GM12878 (cell line): Measurements from ENCODE around the gene ZNF2. TPM values are rescaled to one million over a fixed set of nuclear protein-coding genes. Genes with fewer than 3 reads are reported as not detected.

Source experiments
- CBFB ChIP-seq: IDR thresholded peaks from 2 replicates; pipeline ENCODE4 v1.6.1; 2016; ENCODE audit warnings: antibody characterized with exemption, low read depth
- CBX5 ChIP-seq: sonication (generic); IDR thresholded peaks from 2 replicates; pipeline ENCODE4 v1.6.1; 2016; ENCODE audit warnings: low read depth, moderate library complexity, mild to moderate bottlenecking, inconsistent platforms
- CREB1 ChIP-seq: IDR thresholded peaks from 2 replicates; pipeline ENCODE4 v1.6.1; 2012; ENCODE audit warnings: low read depth, mild to moderate bottlenecking, inconsistent platforms
- EGR1 ChIP-seq, 2 experiments: IDR thresholded peaks; 1 replicate in 1 of 2; 2 replicates in 1 of 2; pipeline ENCODE4 v1.6.1; 2011 to 2012; ENCODE audit warnings: low read depth in 2 of 2, low read length in 2 of 2, borderline replicate concordance in 1 of 2, mild to moderate bottlenecking in 1 of 2, moderate library complexity in 1 of 2
- EZH2 ChIP-seq: IDR thresholded peaks from 2 replicates; pipeline ENCODE4 v1.6.1; 2012; ENCODE audit warnings: low read depth, mild to moderate bottlenecking, control low read depth, inconsistent platforms, low read length, borderline replicate concordance; ENCODE audit not compliant: control insufficient read depth
- FOXM1 ChIP-seq: IDR thresholded peaks from 2 replicates; pipeline ENCODE4 v1.6.1; 2012; ENCODE audit warnings: low read depth, mild to moderate bottlenecking, inconsistent platforms, low read length, moderate library complexity
- GABPA ChIP-seq: IDR thresholded peaks from 2 replicates; pipeline ENCODE4 v1.6.1; 2014; ENCODE audit warnings: antibody characterized with exemption, low read depth, mild to moderate bottlenecking, inconsistent platforms
- GATAD2B ChIP-seq: fragments of 450-650 bp; conservative IDR thresholded peaks from 2 replicates; pipeline ENCODE4 v1.6.1; 2017; ENCODE audit warnings: low read depth, mild to moderate bottlenecking, moderate library complexity
- HDGF ChIP-seq: fragments of 450-650 bp; IDR thresholded peaks from 2 replicates; pipeline ENCODE4 v1.6.1; 2016; ENCODE audit warnings: antibody characterized with exemption
- KAT2A ChIP-seq: conservative IDR thresholded peaks from 2 replicates; pipeline ENCODE4 v1.6.1; 2011; ENCODE audit warnings: low read depth, low read length; ENCODE audit not compliant: control insufficient read depth
- KLF5 ChIP-seq: fragments of 450-650 bp; IDR thresholded peaks from 2 replicates; pipeline ENCODE4 v1.6.1; 2014; ENCODE audit warnings: mild to moderate bottlenecking; ENCODE audit not compliant: partially characterized antibody
- MYC ChIP-seq: IDR thresholded peaks from 2 replicates; pipeline ENCODE4 v1.6.1; 2011; ENCODE audit warnings: mild to moderate bottlenecking, low read length, moderate library complexity, inconsistent platforms; ENCODE audit not compliant: insufficient read depth, insufficient replicate concordance, insufficient read length, severe bottlenecking
- NFYA ChIP-seq: IDR thresholded peaks from 2 replicates; pipeline ENCODE4 v1.6.1; 2011; ENCODE audit warnings: low read depth, mild to moderate bottlenecking, low read length, improper control_type of control experiment, borderline replicate concordance
- NR2C2 ChIP-seq: IDR thresholded peaks from 2 replicates; pipeline ENCODE4 v1.6.1; 2011; ENCODE audit warnings: borderline replicate concordance, low read depth; ENCODE audit not compliant: control insufficient read depth, insufficient read length
- PAX5 ChIP-seq: IDR thresholded peaks from 2 replicates; pipeline ENCODE4 v1.6.1; 2011; ENCODE audit warnings: low read depth, low read length, borderline replicate concordance
- RFX5 ChIP-seq: IDR thresholded peaks from 2 replicates; pipeline ENCODE4 v1.6.1; 2011; ENCODE audit warnings: low read depth, low read length, improper control_type of control experiment
- RUNX3 ChIP-seq: IDR thresholded peaks from 2 replicates; pipeline ENCODE4 v1.6.1; 2012; ENCODE audit warnings: low read length, inconsistent platforms
- SIN3A ChIP-seq: IDR thresholded peaks from 2 replicates; pipeline ENCODE4 v1.6.1; 2012; ENCODE audit warnings: low read depth, low read length, improper control_type of control experiment
- SMAD5 ChIP-seq: IDR thresholded peaks from 2 replicates; pipeline ENCODE4 v1.6.1; 2016; ENCODE audit warnings: antibody characterized with exemption, low read depth
- SMC3 ChIP-seq: IDR thresholded peaks from 2 replicates; pipeline ENCODE4 v1.6.1; 2011; ENCODE audit warnings: low read length, improper control_type of control experiment, borderline replicate concordance
- SREBF1 ChIP-seq: IDR thresholded peaks from 2 replicates; pipeline ENCODE4 v1.6.1; 2012; ENCODE audit warnings: mild to moderate bottlenecking, low read length
- ZBTB4 ChIP-seq: fragments of 450-650 bp; formaldehyde crosslinking; IDR thresholded peaks from 2 replicates; pipeline ENCODE4 v1.4.0; 2022; ENCODE audit warnings: mild to moderate bottlenecking, moderate library complexity
- ZNF622 ChIP-seq: fragments of 450-650 bp; IDR thresholded peaks from 2 replicates; pipeline ENCODE4 v1.6.1; 2017; ENCODE audit warnings: mild to moderate bottlenecking, inconsistent platforms
- polyA plus RNA-seq, 11 experiments: library from polyadenylated mRNA; depleted of rRNA in 4 of 11; unstranded in 6 of 11; stranded (reverse) in 5 of 11; fragments of >200 nt; fragmentation: Nextera tagmentation in 4 of 11; fragmentation: Illumina TruSeq in 1 of 11; extraction: Ambion mirVana in 4 of 11; extraction: Trizol in 1 of 11; gene quantifications; 1 replicate in 1 of 11; 2 replicates in 10 of 11; pipeline versions ENCODE4 v1.2.1 to v1.2.3, GENCODE V29; 2011 to 2016; ENCODE audit warnings: inconsistent platforms in 2 of 11, missing spikeins in 2 of 11, low read depth in 1 of 11
- total RNA-seq, 4 experiments: library from RNA; depleted of rRNA in 3 of 4; stranded (reverse); fragments of >200 nt in 3 of 4; fragmentation: Illumina TruSeq in 1 of 4; extraction: Trizol in 1 of 4; gene quantifications; 2 replicates each; pipeline versions ENCODE4 v1.2.1 to v1.2.3, GENCODE V29; 2013 to 2021
- TF ChIP-seq, protein P1 (sequence below): fragments of 450-650 bp; IDR thresholded peaks from 2 replicates; pipeline ENCODE4 v1.6.1; 2017; ENCODE audit warnings: mild to moderate bottlenecking
- TF ChIP-seq, protein P2 (sequence below): IDR thresholded peaks from 2 replicates; pipeline ENCODE4 v1.6.1; 2012; ENCODE audit warnings: low read depth, low read length, improper control_type of control experiment

ZNF2 gene
- total and polyA plus RNA-seq, 10 of the 15 experiments (the other 5 are each of a cell fraction or from before 2014, with no cell fraction given) = 2.4 to 5.1 (median 3.5) TPM

DNA sequence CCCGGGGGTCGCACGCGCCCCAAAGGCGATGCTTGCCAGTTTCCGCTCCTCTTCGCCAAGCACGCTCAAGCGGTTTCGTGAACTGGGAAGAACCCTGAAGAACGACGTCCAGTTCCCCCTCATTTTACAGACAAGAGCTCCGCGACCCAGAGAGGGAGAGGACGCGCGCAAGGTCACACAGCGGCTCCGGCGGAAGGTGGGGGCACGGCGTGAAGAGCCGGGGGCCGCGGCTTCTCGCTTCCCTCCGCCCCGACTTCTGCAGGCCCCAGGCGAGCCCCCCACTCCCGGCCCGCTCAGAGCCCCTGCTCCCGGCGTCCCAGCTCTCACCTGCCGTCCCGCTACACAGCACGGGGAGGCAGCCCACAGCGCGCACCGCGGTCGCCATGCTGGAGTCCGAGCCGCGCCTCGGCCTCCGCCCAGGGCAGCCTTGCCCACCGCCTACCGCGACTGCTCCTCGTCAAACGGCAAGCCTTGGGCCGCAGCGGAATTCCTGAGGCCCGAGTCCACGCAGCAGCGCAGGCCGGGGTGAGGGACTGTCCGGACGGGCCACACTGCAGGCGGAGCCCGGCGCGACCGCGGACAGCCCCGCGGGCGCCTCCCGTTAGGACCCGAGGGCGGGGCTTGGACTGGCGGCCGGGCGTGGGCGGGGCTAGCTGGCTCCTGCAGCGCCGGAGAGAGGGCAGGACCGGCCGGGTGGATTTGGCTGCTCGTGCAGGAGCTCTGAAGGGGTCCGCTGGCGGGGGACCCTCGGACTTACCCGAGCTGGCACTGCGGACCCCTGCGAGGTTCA, 44.0 kb upstream of the ZNF2 start, which contains the start of gene MRPS5 (continued):
- TF ChIP-seq, protein P1, sequence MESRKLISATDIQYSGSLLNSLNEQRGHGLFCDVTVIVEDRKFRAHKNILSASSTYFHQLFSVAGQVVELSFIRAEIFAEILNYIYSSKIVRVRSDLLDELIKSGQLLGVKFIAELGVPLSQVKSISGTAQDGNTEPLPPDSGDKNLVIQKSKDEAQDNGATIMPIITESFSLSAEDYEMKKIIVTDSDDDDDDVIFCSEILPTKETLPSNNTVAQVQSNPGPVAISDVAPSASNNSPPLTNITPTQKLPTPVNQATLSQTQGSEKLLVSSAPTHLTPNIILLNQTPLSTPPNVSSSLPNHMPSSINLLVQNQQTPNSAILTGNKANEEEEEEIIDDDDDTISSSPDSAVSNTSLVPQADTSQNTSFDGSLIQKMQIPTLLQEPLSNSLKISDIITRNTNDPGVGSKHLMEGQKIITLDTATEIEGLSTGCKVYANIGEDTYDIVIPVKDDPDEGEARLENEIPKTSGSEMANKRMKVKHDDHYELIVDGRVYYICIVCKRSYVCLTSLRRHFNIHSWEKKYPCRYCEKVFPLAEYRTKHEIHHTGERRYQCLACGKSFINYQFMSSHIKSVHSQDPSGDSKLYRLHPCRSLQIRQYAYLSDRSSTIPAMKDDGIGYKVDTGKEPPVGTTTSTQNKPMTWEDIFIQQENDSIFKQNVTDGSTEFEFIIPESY = peak; percentile 84
- TF ChIP-seq, protein P2, sequence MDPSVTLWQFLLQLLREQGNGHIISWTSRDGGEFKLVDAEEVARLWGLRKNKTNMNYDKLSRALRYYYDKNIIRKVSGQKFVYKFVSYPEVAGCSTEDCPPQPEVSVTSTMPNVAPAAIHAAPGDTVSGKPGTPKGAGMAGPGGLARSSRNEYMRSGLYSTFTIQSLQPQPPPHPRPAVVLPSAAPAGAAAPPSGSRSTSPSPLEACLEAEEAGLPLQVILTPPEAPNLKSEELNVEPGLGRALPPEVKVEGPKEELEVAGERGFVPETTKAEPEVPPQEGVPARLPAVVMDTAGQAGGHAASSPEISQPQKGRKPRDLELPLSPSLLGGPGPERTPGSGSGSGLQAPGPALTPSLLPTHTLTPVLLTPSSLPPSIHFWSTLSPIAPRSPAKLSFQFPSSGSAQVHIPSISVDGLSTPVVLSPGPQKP = peak; percentile 49; the same call in 1 of the 2 replicates
- TF ChIP-seq KAT2A (no peak), SMAD5 (0 out of 2 replicates have a peak, but pooled peaks have one; percentile 20), NFYA (no peak), EZH2 (no peak), CREB1 (0 out of 2 replicates have a peak, but pooled peaks have one; percentile 16), MYC (peak; percentile 96), SREBF1 (0 out of 2 replicates have a peak, but pooled peaks have one; percentile 28), SMC3 (no peak), SIN3A (peak; percentile 47; the same call in 1 of the 2 replicates), PAX5 (peak; percentile 37; the same call in 1 of the 2 replicates), HDGF (no peak), FOXM1 (no peak), NR2C2 (no peak), ZNF622 (no peak), RUNX3 (peak; percentile 68), ZBTB4 (no peak), RFX5 (no peak), GABPA (no peak), KLF5 (peak; percentile 60), GATAD2B (peak; percentile 89), CBX5 (peak; percentile 38; the same call in 1 of the 2 replicates), EGR1 (IDR thresholded peaks at IDR 0.05; ENCODE audit: borderline replicate concordance in 1 of 2, low read depth in 2 of 2, low read length in 2 of 2) (peak in 1 of 2 experiments; percentile 77; a peak in 2 of 3 replicates), CBFB (peak; percentile 64; the same call in 1 of the 2 replicates)
